Fibroblast of lung (primary cell): ENCODE measurements around the gene CHTF8. TPM values are rescaled to one million over a fixed set of nuclear protein-coding genes. Genes with fewer than 3 reads are reported as not detected.

Experiments used
- DNase-seq, 2 donors: peaks; one replicate each; pipeline versions ENCODE4 v3.0.0 to v3.0.0-alpha.2; 2010; ENCODE audit warnings: low read depth in 2 of 2
- H2AFZ ChIP-seq: 2 replicates; pipeline ENCODE4 v1.5.1; 2012; ENCODE audit warnings: low read length, control low read depth, inconsistent platforms
- H3K27ac ChIP-seq: 2 replicates; pipeline ENCODE4 v1.5.1; 2011; ENCODE audit warnings: low read length, control low read depth; ENCODE audit not compliant: insufficient read depth
- H3K27me3 ChIP-seq: 2 replicates; pipeline ENCODE4 v1.5.1; 2011; ENCODE audit warnings: mild to moderate bottlenecking, low read length; ENCODE audit not compliant: control insufficient read depth, insufficient read depth
- H3K36me3 ChIP-seq: 2 replicates; pipeline ENCODE4 v1.5.1; 2011; ENCODE audit warnings: low read length; ENCODE audit not compliant: control insufficient read depth, insufficient read depth
- H3K4me1 ChIP-seq: 2 replicates; pipeline ENCODE4 v1.5.1; 2011; ENCODE audit warnings: low read length; ENCODE audit not compliant: control insufficient read depth, insufficient read depth; ENCODE audit errors: extremely low read depth
- H3K4me2 ChIP-seq: 2 replicates; pipeline ENCODE4 v1.5.1; 2011; ENCODE audit warnings: low read length, control low read depth; ENCODE audit not compliant: insufficient read depth; ENCODE audit errors: extremely low read depth
- H3K4me3 ChIP-seq, 4 experiments: fragments of 200-600 bp in 1 of 4; sonication (generic) in 1 of 4; replicated peaks in 1 of 4; 2 replicates each; pipeline ENCODE4 v1.5.1; 2011 to 2016; ENCODE audit warnings: low read length in 4 of 4, low read depth in 3 of 4, mild to moderate bottlenecking in 3 of 4, control low read depth in 2 of 4, inconsistent platforms in 1 of 4, mixed read lengths in 1 of 4; ENCODE audit not compliant: insufficient read depth in 1 of 4; ENCODE audit errors: control extremely low read depth in 1 of 4
- H3K79me2 ChIP-seq: 2 replicates; pipeline ENCODE4 v1.5.1; 2012; ENCODE audit warnings: mild to moderate bottlenecking, low read length, inconsistent platforms; ENCODE audit not compliant: control insufficient read depth, insufficient read depth
- H3K9ac ChIP-seq: 2 replicates; pipeline ENCODE4 v1.5.1; 2011; ENCODE audit warnings: mild to moderate bottlenecking, low read length, control low read depth; ENCODE audit not compliant: insufficient read depth
- H3K9me3 ChIP-seq: 2 replicates; pipeline ENCODE4 v1.5.1; 2012; ENCODE audit warnings: low read depth, low read length; ENCODE audit not compliant: control insufficient read depth, insufficient read depth
- H4K20me1 ChIP-seq: 2 replicates; pipeline ENCODE4 v1.5.1; 2011; ENCODE audit warnings: low read length; ENCODE audit not compliant: control insufficient read depth, insufficient read depth; ENCODE audit errors: extremely low read depth
- EZH2 ChIP-seq: IDR thresholded peaks from 2 replicates; pipeline ENCODE4 v1.5.1; 2012; ENCODE audit warnings: low read length, control low read depth, mild to moderate bottlenecking; ENCODE audit errors: missing control alignments
- polyA plus RNA-seq, 2 donors: library from polyadenylated mRNA; depleted of rRNA in 1 of 2; stranded (reverse) in 1 of 2; unstranded in 1 of 2; fragments of >200 nt; gene quantifications; 2 replicates each; pipeline ENCODE4 v1.2.1, GENCODE V29; 2011 to 2012; ENCODE audit warnings: missing spikeins in 1 of 2
- total RNA-seq: library from RNA; depleted of rRNA; stranded (reverse); fragments of >200 nt; gene quantifications from 2 replicates; pipeline ENCODE4 v1.2.1, GENCODE V29; 2014
- TF ChIP-seq, protein P1 (sequence below), 2 donors: IDR thresholded peaks in 1 of 2; conservative IDR thresholded peaks in 1 of 2; 1 replicate in 1 of 2; 2 replicates in 1 of 2; pipeline ENCODE4 v1.5.1; 2011 to 2012; ENCODE audit warnings: low read length in 2 of 2, control low read depth in 1 of 2, inconsistent platforms in 1 of 2, low read depth in 1 of 2, mild to moderate bottlenecking in 1 of 2

The CHTF8 gene
- total and polyA plus RNA-seq, 2 donors (not counting 1 experiment from before 2014, with no cell fraction given), result 55.7 to 74.3 TPM

GRCh38 chr16:69083306-69083941, 49.0 kb downstream of the CHTF8 start:
- Histone ChIP-seq H3K9me3 (no peaks in the 10 kb centered on the region), H3K4me1 (no peaks in the 10 kb centered on the region), H2AFZ (no peak overlapping the region), H3K4me3 (no peak overlapping the region), H3K9ac (no peak overlapping the region), H3K27ac (no peak overlapping the region), H3K36me3 (no peaks in the 10 kb centered on the region), H3K27me3 (no peaks in the 10 kb centered on the region), H3K79me2 (no peaks in the 10 kb centered on the region), H4K20me1 (no peaks in the 10 kb centered on the region), H3K4me2 (no peak overlapping the region)
- DNase-seq, result no peak
- no peak for TF ChIP-seq EZH2
- TF ChIP-seq, protein P1, sequence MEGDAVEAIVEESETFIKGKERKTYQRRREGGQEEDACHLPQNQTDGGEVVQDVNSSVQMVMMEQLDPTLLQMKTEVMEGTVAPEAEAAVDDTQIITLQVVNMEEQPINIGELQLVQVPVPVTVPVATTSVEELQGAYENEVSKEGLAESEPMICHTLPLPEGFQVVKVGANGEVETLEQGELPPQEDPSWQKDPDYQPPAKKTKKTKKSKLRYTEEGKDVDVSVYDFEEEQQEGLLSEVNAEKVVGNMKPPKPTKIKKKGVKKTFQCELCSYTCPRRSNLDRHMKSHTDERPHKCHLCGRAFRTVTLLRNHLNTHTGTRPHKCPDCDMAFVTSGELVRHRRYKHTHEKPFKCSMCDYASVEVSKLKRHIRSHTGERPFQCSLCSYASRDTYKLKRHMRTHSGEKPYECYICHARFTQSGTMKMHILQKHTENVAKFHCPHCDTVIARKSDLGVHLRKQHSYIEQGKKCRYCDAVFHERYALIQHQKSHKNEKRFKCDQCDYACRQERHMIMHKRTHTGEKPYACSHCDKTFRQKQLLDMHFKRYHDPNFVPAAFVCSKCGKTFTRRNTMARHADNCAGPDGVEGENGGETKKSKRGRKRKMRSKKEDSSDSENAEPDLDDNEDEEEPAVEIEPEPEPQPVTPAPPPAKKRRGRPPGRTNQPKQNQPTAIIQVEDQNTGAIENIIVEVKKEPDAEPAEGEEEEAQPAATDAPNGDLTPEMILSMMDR (conservative IDR thresholded peaks at IDR 0.05 in 1 of 2, IDR thresholded peaks at IDR 0.05 in 1 of 2; ENCODE audit: low read depth in 1 of 2, low read length in 2 of 2), result no peak

DNA sequence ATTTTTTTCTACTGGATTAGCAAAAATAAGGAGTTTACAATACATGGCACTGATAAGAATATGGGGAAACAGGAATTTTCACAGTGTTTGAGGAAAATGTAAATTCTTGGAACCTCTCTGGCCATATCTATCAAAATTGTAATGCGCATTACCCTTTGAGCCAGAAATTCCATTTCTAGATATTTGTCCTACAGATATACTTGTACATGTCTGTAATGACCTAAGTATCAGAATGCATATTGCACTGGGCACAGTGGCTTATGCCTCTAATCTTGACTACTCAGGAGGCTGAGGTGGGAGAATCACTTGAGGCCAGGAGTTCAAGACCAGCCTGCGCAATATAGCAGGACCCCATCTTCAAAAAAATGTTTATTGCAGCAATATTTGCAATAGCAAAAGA, 52.7 kb downstream of the CHTF8 start:
- Histone ChIP-seq H3K9me3 (no peaks in the 10 kb centered on the region), H3K27me3 (no peaks in the 10 kb centered on the region), H3K4me2 (no peak overlapping the region), H3K9ac (no peak overlapping the region), H3K27ac (no peak overlapping the region), H2AFZ (no peak overlapping the region), H3K36me3 (no peaks in the 10 kb centered on the region), H4K20me1 (no peaks in the 10 kb centered on the region), H3K4me1 (no peaks in the 10 kb centered on the region), H3K4me3 (no peak overlapping the region), H3K79me2 (no peaks in the 10 kb centered on the region)
- TF ChIP-seq, protein P1 (conservative IDR thresholded peaks at IDR 0.05 in 1 of 2, IDR thresholded peaks at IDR 0.05 in 1 of 2; ENCODE audit: low read depth in 1 of 2, low read length in 2 of 2), result no peak
- no peak for TF ChIP-seq EZH2
- DNase-seq, result no peak

GRCh38 chr16:69078073-69078472, 54.3 kb downstream of the CHTF8 start:
- no peak overlapping the region for H3K27ac ChIP-seq
- H3K27me3 ChIP-seq, result no peaks in the 10 kb centered on the region

More at GRCh38 chr16:69078073-69078472, 54.3 kb downstream of the CHTF8 start:
- TF ChIP-seq, protein P1 (conservative IDR thresholded peaks at IDR 0.05 in 1 of 2, IDR thresholded peaks at IDR 0.05 in 1 of 2; ENCODE audit: low read depth in 1 of 2, low read length in 2 of 2), result no peak
- TF ChIP-seq EZH2, result no peak
- no peak overlapping the region for H3K4me2 ChIP-seq
- no peak for DNase-seq
- no peaks in the 10 kb centered on the region for H3K9me3 ChIP-seq
- no peak overlapping the region for H3K9ac ChIP-seq
- H4K20me1 ChIP-seq, result no peaks in the 10 kb centered on the region
- H2AFZ ChIP-seq, result no peak overlapping the region
- H3K4me1 ChIP-seq, result peaks cover 2% of the 10 kb centered on the region
- no peaks in the 10 kb centered on the region for H3K79me2 ChIP-seq
- H3K36me3 ChIP-seq, result no peaks in the 10 kb centered on the region
- no peak overlapping the region for H3K4me3 ChIP-seq
